Suprapubic skin (tissue), 4 donors: Measurements from ENCODE around the gene SMG6. TPM values are rescaled to one million over a fixed set of nuclear protein-coding genes. Genes with fewer than 3 reads are reported as not detected.

Experiments used
- DNase-seq, 2 donors: peaks; one replicate each; pipeline ENCODE4 v3.0.0-alpha.2; 2019; ENCODE audit warnings: low spot score in 2 of 2
- H3K27ac ChIP-seq: fragments of 200-600 bp; sonication (generic); one replicate; pipeline ENCODE4 v1.5.1; 2019
- H3K27me3 ChIP-seq: fragments of 200-600 bp; sonication (generic); one replicate; pipeline ENCODE4 v1.5.1; 2019
- H3K36me3 ChIP-seq: fragments of 200-600 bp; sonication (generic); one replicate; pipeline ENCODE4 v1.5.1; 2019
- H3K4me1 ChIP-seq: fragments of 200-600 bp; sonication (generic); one replicate; pipeline ENCODE4 v1.5.1; 2019
- H3K4me3 ChIP-seq: fragments of 200-600 bp; sonication (generic); one replicate; pipeline ENCODE4 v1.5.1; 2019; ENCODE audit warnings: mild to moderate bottlenecking
- H3K9me3 ChIP-seq: fragments of 200-600 bp; sonication (generic); one replicate; pipeline ENCODE4 v1.5.1; 2019
- EP300 ChIP-seq: sonication (generic); formaldehyde crosslinking; IDR thresholded peaks from one replicate; pipeline ENCODE4 v1.6.1; 2017; ENCODE audit warnings: antibody characterized with exemption
- POLR2A ChIP-seq, 2 donors: fragments of 450-650 bp; IDR thresholded peaks; one replicate each; pipeline ENCODE4 v1.6.1; 2017; ENCODE audit warnings: antibody characterized with exemption in 2 of 2, mild to moderate bottlenecking in 2 of 2, moderate library complexity in 2 of 2
- POLR2AphosphoS5 ChIP-seq, 3 donors: sonication (generic); formaldehyde crosslinking; IDR thresholded peaks; one replicate each; pipeline ENCODE4 v1.6.1; 2017; ENCODE audit warnings: antibody characterized with exemption in 3 of 3
- WGBS: methylation state at CpG from one replicate; pipeline ENCODE4 v1.1.5; 2018; 5-methylcytosine and 5-hydroxymethylcytosine counted together
- total RNA-seq, 4 donors: library from RNA; depleted of rRNA; stranded (reverse); fragments of >200 nt; gene quantifications; one replicate each; pipeline ENCODE4 v1.1.0, GENCODE V29; 2016
- TF ChIP-seq, protein P1 (sequence below), 2 donors: fragments of 200-600 bp in 1 of 2; fragments of 450-650 bp in 1 of 2; sonication (generic) in 1 of 2; IDR thresholded peaks; one replicate each; pipeline ENCODE4 v1.5.1; 2016 to 2019; ENCODE audit warnings: antibody characterized with exemption in 2 of 2, mild to moderate bottlenecking in 1 of 2, moderate library complexity in 1 of 2

SMG6 gene
- total RNA-seq, 4 donors from 2014 or later: 29.6 to 58.6 (median 45.5) TPM

DNA sequence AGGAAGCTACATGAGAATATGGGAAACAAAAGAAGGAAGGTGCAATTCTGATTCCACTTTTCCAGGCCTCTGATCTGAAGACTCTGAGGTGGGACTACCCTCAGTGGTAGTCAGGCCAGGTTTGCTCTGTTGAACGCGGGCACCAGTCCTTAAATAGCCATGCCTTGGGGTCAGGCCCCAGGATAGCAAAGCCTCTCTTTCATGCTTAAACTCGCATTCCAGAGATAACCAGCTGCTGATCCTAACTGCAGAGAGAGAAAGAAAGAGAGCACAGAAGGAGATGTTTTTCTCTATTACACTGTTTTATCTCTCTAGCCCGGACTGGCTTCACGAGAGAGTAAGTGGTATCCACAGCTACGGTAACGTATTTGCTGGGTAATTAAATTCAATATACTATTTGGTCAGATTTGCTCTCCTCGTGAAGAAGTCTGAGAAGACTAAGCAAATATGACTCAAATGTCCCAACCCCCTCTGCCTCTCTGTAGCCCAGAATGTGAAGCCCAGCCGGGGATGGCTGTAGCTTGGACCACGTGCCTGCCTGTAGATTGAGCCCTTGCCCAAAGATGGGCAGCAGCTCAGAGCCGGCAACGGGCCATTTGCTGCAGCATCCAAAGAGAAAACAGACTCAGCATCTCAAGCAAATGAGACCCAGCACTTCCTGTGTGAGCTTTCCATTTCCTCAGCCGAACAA, 122.2 kb downstream of the SMG6 start:
- TF ChIP-seq EP300 (no peak), POLR2AphosphoS5 (IDR thresholded peaks at IDR 0.05) (no peak), POLR2A (IDR thresholded peaks at IDR 0.05) (no peak)
- TF ChIP-seq, protein P1, sequence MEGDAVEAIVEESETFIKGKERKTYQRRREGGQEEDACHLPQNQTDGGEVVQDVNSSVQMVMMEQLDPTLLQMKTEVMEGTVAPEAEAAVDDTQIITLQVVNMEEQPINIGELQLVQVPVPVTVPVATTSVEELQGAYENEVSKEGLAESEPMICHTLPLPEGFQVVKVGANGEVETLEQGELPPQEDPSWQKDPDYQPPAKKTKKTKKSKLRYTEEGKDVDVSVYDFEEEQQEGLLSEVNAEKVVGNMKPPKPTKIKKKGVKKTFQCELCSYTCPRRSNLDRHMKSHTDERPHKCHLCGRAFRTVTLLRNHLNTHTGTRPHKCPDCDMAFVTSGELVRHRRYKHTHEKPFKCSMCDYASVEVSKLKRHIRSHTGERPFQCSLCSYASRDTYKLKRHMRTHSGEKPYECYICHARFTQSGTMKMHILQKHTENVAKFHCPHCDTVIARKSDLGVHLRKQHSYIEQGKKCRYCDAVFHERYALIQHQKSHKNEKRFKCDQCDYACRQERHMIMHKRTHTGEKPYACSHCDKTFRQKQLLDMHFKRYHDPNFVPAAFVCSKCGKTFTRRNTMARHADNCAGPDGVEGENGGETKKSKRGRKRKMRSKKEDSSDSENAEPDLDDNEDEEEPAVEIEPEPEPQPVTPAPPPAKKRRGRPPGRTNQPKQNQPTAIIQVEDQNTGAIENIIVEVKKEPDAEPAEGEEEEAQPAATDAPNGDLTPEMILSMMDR (IDR thresholded peaks at IDR 0.05): no peak
- no peaks in the 10 kb centered on the region for H3K9me3 ChIP-seq
- peaks cover 65% of the 10 kb centered on the region for H3K4me1 ChIP-seq
- peaks cover 19% of the 10 kb centered on the region for H3K36me3 ChIP-seq
- DNase-seq: no peak
- WGBS: 63% methylated on average over 13 of the region's 13 CpGs
- no peaks in the 10 kb centered on the region for H3K27me3 ChIP-seq
- no peak overlapping the region for H3K4me3 ChIP-seq
- peak overlapping the region; percentile 31 for H3K27ac ChIP-seq

- H3K27ac ChIP-seq: peak overlapping the region; percentile 31
- H3K9me3 ChIP-seq: no peaks in the 10 kb centered on the region
- peaks cover 71% of the 10 kb centered on the region for H3K4me1 ChIP-seq
- no peak for TF ChIP-seq POLR2A (IDR thresholded peaks at IDR 0.05)
- 76% methylated on average over 2 of the region's 2 CpGs for WGBS
- H3K4me3 ChIP-seq: no peak overlapping the region
- no peak for DNase-seq
- H3K27me3 ChIP-seq: no peaks in the 10 kb centered on the region
- H3K36me3 ChIP-seq: peaks cover 13% of the 10 kb centered on the region
Measured at GRCh38 chr17:2180768-2181167, 122.8 kb downstream of the SMG6 start.

DNA sequence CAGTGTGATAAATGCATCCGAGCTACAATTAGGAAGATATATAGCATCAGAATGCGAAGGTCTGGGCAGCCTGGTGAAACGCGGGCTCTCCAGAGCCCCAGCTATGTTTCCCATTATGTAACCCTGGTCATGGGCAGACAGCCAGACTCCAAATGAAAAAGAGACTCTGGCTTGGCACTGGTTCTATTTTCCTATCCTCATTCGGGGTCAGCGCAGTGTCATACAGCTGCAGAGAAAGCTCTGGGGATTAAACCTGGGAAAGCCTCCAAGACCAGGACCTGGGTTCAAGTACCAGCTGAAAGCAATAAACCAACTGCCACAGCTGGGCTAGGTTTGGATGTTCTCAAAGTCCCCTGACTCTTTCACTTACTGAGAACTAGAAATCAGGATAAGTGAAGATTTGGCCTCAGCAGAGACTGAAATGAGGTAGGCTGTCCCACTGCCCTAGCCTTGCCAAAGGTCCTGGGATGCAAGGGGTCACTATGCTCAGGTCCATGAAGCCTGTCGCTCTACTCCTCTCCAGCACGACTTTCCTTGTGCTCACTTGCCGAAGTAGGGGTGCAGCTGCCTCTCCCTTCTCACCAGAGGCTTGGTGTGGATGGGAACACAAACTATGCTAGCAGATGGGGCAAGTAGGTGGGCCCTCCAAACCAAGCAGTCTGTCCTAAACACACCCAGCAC, 123.8 kb downstream of the SMG6 start:
- Histone ChIP-seq H3K9me3 (no peaks in the 10 kb centered on the region), H3K36me3 (peaks cover 9% of the 10 kb centered on the region), H3K27me3 (no peaks in the 10 kb centered on the region), H3K4me1 (peaks cover 81% of the 10 kb centered on the region), H3K4me3 (no peak overlapping the region), H3K27ac (peak overlapping the region; percentile 47)
- WGBS: 36% methylated on average over 9 of the region's 9 CpGs
- TF ChIP-seq EP300 (no peak), POLR2AphosphoS5 (IDR thresholded peaks at IDR 0.05) (peak in 1 of 3 donors; percentile 88)
- peak; percentile 82 to 87 for DNase-seq

DNA sequence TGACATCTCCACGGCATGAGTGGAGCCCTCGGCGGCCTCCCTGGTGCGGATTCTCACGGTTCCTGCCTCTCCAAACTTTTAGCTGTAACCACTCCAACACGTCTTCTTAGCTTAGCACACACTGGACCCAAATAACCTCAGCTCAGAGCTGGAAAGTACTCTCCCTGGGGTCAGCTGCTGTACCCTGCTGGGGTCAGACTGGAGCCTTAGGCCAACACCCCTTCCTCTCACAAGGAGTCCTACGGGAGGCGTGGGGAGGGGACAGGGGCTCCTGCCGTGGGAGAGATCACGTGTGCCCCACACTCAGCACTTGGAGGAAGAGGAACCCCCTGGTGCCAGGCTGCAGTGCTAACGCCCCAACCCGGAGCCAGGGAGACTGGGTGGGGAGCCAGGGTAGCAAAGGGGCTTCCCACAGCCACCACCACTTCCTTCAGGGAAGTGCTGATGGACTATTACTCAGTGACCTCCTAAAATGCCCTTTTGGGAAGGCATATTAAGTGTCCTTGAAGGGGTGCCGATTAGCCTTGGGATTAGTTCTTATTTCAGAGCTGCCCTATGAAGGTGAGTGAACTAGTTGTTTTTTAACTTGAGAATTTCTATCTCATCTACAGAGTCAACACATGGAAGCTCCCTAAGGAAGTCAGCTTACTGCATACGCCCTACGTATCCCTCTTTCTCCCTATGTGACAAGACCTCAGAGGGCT, 124.6 kb downstream of the SMG6 start:
- H3K27ac ChIP-seq: peak overlapping the region; percentile 47
- H3K4me1 ChIP-seq: peaks cover 89% of the 10 kb centered on the region
- no peak overlapping the region for H3K4me3 ChIP-seq
- TF ChIP-seq EP300 (no peak), POLR2A (IDR thresholded peaks at IDR 0.05) (no peak), POLR2AphosphoS5 (IDR thresholded peaks at IDR 0.05) (no peak)
- TF ChIP-seq, protein P1 (IDR thresholded peaks at IDR 0.05): no peak
- no peaks in the 10 kb centered on the region for H3K9me3 ChIP-seq
- DNase-seq: no peak
- peaks cover 9% of the 10 kb centered on the region for H3K36me3 ChIP-seq
- WGBS: 50% methylated on average over 7 of the region's 15 CpGs
- no peaks in the 10 kb centered on the region for H3K27me3 ChIP-seq

- peak overlapping the region; percentile 33 for H3K27ac ChIP-seq
- DNase-seq: no peak
- no peaks in the 10 kb centered on the region for H3K9me3 ChIP-seq
- TF ChIP-seq EP300: no peak
- TF ChIP-seq, protein P1 (IDR thresholded peaks at IDR 0.05): no peak
- TF ChIP-seq POLR2AphosphoS5 (IDR thresholded peaks at IDR 0.05): no peak
- TF ChIP-seq POLR2A (IDR thresholded peaks at IDR 0.05): no peak
- H3K27me3 ChIP-seq: no peaks in the 10 kb centered on the region
- peaks cover 5% of the 10 kb centered on the region for H3K36me3 ChIP-seq
- WGBS: 55% methylated on average over 4 of the region's 4 CpGs
- H3K4me3 ChIP-seq: no peak overlapping the region
- H3K4me1 ChIP-seq: peaks cover 98% of the 10 kb centered on the region
Measured at GRCh38 chr17:2177235-2177811, 126.3 kb downstream of the SMG6 start.
